Keratinocyte (primary cell): ENCODE measurements around the gene MALAT1.

Experiments used
- EZH2 ChIP-seq: IDR thresholded peaks from one replicate; pipeline ENCODE4 v1.6.1; 2012; ENCODE audit warnings: inconsistent platforms, mild to moderate bottlenecking, low read length, moderate library complexity
- TF ChIP-seq, protein P1 (sequence below), 3 experiments: IDR thresholded peaks in 1 of 3; conservative IDR thresholded peaks in 1 of 3; optimal IDR thresholded peaks in 1 of 3; 2 replicates in 2 of 3; 3 replicates in 1 of 3; pipeline versions ENCODE3 to v1.5.1; 2011; ENCODE audit warnings: low read length in 3 of 3, mild to moderate bottlenecking in 3 of 3, moderate library complexity in 2 of 3, control low read depth in 1 of 3, inconsistent platforms in 1 of 3; ENCODE audit not compliant: insufficient read depth in 2 of 3; ENCODE audit errors: extremely low read depth in 1 of 3

DNA sequence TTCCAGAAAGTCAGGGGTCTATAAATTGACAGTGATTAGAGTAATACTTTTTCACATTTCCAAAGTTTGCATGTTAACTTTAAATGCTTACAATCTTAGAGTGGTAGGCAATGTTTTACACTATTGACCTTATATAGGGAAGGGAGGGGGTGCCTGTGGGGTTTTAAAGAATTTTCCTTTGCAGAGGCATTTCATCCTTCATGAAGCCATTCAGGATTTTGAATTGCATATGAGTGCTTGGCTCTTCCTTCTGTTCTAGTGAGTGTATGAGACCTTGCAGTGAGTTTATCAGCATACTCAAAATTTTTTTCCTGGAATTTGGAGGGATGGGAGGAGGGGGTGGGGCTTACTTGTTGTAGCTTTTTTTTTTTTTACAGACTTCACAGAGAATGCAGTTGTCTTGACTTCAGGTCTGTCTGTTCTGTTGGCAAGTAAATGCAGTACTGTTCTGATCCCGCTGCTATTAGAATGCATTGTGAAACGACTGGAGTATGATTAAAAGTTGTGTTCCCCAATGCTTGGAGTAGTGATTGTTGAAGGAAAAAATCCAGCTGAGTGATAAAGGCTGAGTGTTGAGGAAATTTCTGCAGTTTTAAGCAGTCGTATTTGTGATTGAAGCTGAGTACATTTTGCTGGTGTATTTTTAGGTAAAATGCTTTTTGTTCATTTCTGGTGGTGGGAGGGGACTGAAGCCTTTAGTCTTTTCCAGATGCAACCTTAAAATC lies 5.3 kb downstream of the MALAT1 start:
- TF ChIP-seq, protein P1, sequence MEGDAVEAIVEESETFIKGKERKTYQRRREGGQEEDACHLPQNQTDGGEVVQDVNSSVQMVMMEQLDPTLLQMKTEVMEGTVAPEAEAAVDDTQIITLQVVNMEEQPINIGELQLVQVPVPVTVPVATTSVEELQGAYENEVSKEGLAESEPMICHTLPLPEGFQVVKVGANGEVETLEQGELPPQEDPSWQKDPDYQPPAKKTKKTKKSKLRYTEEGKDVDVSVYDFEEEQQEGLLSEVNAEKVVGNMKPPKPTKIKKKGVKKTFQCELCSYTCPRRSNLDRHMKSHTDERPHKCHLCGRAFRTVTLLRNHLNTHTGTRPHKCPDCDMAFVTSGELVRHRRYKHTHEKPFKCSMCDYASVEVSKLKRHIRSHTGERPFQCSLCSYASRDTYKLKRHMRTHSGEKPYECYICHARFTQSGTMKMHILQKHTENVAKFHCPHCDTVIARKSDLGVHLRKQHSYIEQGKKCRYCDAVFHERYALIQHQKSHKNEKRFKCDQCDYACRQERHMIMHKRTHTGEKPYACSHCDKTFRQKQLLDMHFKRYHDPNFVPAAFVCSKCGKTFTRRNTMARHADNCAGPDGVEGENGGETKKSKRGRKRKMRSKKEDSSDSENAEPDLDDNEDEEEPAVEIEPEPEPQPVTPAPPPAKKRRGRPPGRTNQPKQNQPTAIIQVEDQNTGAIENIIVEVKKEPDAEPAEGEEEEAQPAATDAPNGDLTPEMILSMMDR (optimal IDR thresholded peaks at IDR 0.05 in 1 of 3, IDR thresholded peaks at IDR 0.05 in 1 of 3, conservative IDR thresholded peaks at IDR 0.05 in 1 of 3; ENCODE audit: extremely low read depth in 1 of 3, insufficient read depth in 2 of 3, low read length in 3 of 3) = no peak
- TF ChIP-seq EZH2 = no peak
